Activated naive CD4-positive, alpha-beta T cell treated with anti-CD3 and anti-CD28 coated beads for 36 hours (primary cell): ENCODE results near the gene NANP. TPM values are rescaled to one million over a fixed set of nuclear protein-coding genes. Genes with fewer than 3 reads are reported as not detected.
"Not testable (repeated sequence)": the region's sequence is repeated elsewhere in the genome, so short reads cannot be mapped to it uniquely, and the experiment has no call there.

ENCODE experiments used
- CTCF ChIA-PET: fragments of 350-600 bp; sonication (Branson Sonifier 250); formaldehyde crosslinking; loops from one replicate; lab custom pipeline; 2021; ENCODE audit warnings: antibody characterized with exemption; lab: Charles Lee
- DNase-seq: peaks from one replicate; pipeline ENCODE4 v3.0.0-alpha.2; 2020
- H3K27ac Mint-ChIP-seq: one replicate; pipeline ENCODE4 v1.8.0; 2021; ENCODE audit warnings: mild to moderate bottlenecking, mixed read lengths
- H3K27me3 Mint-ChIP-seq: one replicate; pipeline ENCODE4 v1.8.0; 2021; ENCODE audit warnings: low read depth, mixed read lengths
- H3K36me3 Mint-ChIP-seq: one replicate; pipeline ENCODE4 v1.8.0; 2021; ENCODE audit warnings: low read depth, mixed read lengths
- H3K4me1 Mint-ChIP-seq: one replicate; pipeline ENCODE4 v1.8.0; 2021; ENCODE audit warnings: low read depth, mixed read lengths
- H3K4me3 Mint-ChIP-seq: one replicate; pipeline ENCODE4 v1.8.0; 2021; ENCODE audit warnings: mild to moderate bottlenecking, moderate library complexity, mixed read lengths
- H3K9me3 Mint-ChIP-seq: one replicate; pipeline ENCODE4 v1.8.0; 2021; ENCODE audit warnings: mixed read lengths
- intact Hi-C: fragments of 100-400 bp; cut with micrococcal nuclease; formaldehyde crosslinking; loops from one replicate; pipeline ENCODE4 v1.15.1; 2023
- total RNA-seq, 2 experiments: library from RNA; stranded (reverse); gene quantifications; one replicate each; pipeline ENCODE4 v1.2.3, GENCODE V29; 2021

NANP gene
- total RNA-seq, 2 experiments from 2014 or later, result 6.4 to 6.9 TPM

DNA sequence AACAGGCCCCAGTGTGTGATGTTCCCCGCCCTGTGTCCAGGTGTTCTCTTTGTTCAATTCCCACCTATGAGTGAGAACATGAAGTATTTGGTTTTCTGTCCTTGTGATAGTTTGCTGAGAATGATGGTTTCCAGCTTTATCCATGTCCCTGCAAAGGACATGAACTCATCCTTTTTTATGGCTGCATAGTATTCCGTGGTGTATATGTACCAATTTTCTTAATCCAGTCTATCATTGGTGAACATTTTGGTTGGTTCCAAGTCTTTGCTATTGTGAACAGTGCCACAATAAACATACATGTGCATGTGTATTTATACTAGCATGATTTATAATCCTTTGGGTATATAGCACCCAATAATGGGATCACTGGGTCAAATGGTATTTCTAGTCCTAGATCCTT is 6.8 kb upstream of the NANP start:
- Mint-ChIP-seq H3K36me3 (peaks cover 18% of the 10 kb centered on the region), H3K9me3 (peaks cover 12% of the 10 kb centered on the region)
- DNase-seq, H3K4me1 Mint-ChIP-seq, H3K4me3 Mint-ChIP-seq, H3K27ac Mint-ChIP-seq, intact Hi-C loops, H3K27me3 Mint-ChIP-seq, CTCF ChIA-PET: not testable (repeated sequence)

DNA sequence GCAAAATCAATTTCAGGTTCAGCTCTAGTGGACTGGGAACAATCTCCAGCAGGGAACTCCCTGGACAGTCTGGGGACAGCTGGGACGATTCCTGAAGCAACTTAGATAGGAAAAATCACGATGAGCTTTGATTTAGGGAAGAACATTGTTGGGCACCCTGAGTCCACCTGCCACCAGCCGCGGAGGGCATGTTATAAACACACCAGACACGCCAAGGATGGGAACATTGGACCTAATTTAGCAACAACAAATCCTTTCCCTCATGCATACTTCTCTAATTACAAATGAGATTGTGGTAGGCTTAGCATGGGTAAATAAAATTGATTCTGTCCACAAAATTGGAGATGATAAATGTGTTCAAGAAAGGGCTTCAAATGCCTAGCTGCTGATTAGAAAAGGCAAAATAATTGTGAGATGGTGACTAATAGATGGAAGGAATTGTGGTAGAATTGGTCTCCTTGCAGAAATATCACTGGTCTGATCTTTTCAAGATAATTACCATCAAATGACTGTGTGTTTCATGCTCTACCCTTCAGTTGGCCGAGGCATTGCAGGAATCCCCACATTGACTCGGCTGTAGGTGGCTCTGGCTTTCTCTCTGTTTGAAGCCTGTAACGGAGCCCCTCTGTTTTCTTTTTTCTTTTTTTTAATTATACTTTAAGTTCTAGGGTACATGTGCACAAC is 6.1 kb upstream of the NANP start:
- CTCF ChIA-PET, result no interaction called here
- H3K27me3 Mint-ChIP-seq, result no peaks in the 10 kb centered on the region
- H3K4me3 Mint-ChIP-seq, result no peak overlapping the region
- intact Hi-C loops, result loop anchor here (10.0 kb wide), 1 partner anchor 145 kb away; no protein-coding TSS in a partner anchor
- peaks cover 10% of the 10 kb centered on the region for H3K4me1 Mint-ChIP-seq
- H3K9me3 Mint-ChIP-seq, result peaks cover 12% of the 10 kb centered on the region
- H3K27ac Mint-ChIP-seq, result no peak overlapping the region
- DNase-seq, result no peak
- H3K36me3 Mint-ChIP-seq, result peaks cover 12% of the 10 kb centered on the region

DNA sequence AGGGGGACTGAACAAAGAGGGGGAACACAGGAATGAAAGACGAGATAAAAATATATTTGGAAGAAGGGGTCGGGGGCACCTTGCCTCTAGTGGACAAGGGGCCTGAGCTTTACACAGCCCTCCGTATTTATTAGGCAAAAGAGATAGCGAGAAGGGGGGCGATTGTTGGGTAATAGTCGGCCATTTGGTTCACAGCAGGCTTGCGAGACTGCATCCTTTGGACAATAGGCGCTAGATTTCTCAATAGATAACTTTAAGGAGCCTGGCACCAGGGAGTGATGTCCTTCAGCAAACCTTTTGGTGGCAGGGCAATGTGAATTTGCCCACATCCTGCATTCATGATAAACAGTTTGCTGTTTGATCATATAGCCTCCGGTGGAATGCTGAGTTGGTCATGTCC is 3.0 kb upstream of the NANP start:
- no peaks in the 10 kb centered on the region for H3K27me3 Mint-ChIP-seq
- no peak overlapping the region for H3K4me3 Mint-ChIP-seq
- peaks cover 16% of the 10 kb centered on the region for H3K4me1 Mint-ChIP-seq
- no peak overlapping the region for H3K27ac Mint-ChIP-seq
- H3K9me3 Mint-ChIP-seq, result peaks cover 12% of the 10 kb centered on the region
- no peak for DNase-seq
- CTCF ChIA-PET, result no interaction called here
- intact Hi-C loops, result loop anchor here (10.0 kb wide), 1 partner anchor 142 kb away; no protein-coding TSS in a partner anchor
- peaks cover 8% of the 10 kb centered on the region for H3K36me3 Mint-ChIP-seq

DNA sequence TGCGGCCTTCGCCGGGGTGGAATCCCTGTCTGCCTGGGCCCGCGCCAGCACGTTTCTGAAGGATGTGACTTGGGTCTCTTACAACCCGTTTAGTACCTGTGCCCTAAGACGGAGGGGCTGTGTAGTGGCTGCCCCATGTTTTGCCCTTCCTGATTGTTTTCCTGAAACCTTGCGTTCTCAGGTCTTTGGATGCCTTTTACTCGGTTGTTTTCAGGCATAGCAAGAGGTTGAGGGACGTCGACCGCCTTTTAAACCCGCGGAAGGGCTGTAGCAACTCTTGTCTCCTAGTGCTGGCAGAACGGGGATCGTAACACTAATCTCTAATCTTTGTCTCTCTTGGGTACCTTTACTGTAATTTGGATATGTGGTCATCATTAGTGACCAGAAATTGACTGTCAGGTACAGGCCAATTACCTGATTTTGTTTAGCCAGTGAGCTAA is 706 bp upstream of the NANP start:
- Mint-ChIP-seq H3K4me3 (peak overlapping the region; percentile 91), H3K9me3 (peaks cover 8% of the 10 kb centered on the region), H3K27ac (peak overlapping the region; percentile 95), H3K36me3 (peaks cover 10% of the 10 kb centered on the region), H3K27me3 (no peaks in the 10 kb centered on the region), H3K4me1 (peaks cover 18% of the 10 kb centered on the region)
- DNase-seq, result no peak
- intact Hi-C loops, result loop anchor here (1.0 to 10.0 kb wide), 9 partner anchors 39 to 632 kb away; partner anchors contain the start of genes APMAP, ENTPD6, GINS1 and NINL
- CTCF ChIA-PET, result interaction anchor here (0.6 kb wide), 1 partner anchor 17 kb away, joined by 3 read pairs; no protein-coding TSS in a partner anchor

DNA sequence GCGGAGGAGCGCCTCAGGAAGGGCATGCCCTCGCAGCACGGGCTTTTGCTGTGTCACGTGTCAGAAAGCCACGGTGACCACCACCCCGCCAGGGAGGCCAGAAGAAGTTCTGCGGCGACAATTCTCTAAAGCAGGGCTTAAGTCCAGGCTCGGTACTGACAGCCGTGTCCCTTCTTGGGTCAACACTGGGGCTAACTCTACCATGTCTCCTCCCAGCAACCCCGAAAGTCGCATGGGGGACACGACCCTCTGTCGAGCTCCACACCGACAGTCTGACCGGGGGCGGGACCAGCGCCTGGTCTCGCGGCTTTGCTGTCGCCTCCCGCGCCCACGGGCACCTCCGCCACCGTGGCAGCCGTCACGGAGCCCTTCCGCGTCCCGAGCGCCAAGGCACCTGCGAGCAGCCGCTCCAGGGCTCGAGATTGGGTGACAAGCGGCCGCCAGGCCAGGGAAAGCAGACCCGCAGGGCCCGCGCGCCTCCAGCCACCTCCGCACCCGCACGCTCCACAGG is 534 bp downstream of the NANP start:
- intact Hi-C loops, result loop anchor here (1.0 to 10.0 kb wide), 5 partner anchors 128 to 631 kb away; partner anchors contain the start of genes APMAP and ENTPD6
- Mint-ChIP-seq H3K9me3 (peaks cover 8% of the 10 kb centered on the region), H3K4me1 (peaks cover 18% of the 10 kb centered on the region), H3K27me3 (no peaks in the 10 kb centered on the region), H3K27ac (peak overlapping the region; percentile 95), H3K36me3 (peaks cover 10% of the 10 kb centered on the region), H3K4me3 (peak overlapping the region; percentile 91)
- DNase-seq, result peak; percentile 32
- CTCF ChIA-PET, result no interaction called here

DNA sequence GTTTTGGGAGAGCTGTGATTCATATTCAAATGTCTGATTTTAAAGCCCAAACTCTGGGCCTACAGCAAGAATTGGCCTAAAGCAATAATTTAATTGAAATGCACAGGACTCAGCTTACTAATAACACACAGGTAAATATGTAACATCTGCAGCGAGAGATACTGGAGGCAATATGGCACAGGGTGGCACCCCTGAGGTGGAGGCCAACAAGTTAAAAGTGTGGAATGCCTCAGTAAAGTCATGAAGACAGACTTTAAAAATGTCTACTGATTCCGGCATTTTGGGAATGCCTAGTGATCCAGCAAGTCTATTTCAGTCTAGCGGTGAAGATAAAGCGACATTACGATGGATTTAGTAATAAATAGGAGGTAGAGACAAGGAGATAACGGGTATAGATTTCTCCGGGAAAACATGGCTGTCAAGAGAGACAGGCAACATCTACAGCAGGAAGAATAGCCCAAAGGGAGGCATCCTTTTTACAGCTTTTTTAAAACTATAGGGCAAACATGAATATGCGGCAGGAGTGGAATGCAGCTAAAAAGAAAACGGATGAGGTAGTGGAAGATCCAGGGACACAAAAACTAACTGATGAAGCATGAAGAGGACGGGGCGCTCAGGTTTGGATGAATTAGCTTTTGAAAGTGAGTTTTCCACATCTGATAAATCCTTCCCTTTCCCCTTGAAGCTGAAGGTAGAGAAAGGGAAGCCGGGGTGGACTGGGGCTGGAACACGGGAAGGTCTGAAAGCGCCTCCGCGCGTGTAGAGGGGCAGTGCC is 1.2 kb downstream of the NANP start:
- peaks cover 18% of the 10 kb centered on the region for H3K4me1 Mint-ChIP-seq
- peaks cover 7% of the 10 kb centered on the region for H3K36me3 Mint-ChIP-seq
- H3K9me3 Mint-ChIP-seq, result peaks cover 3% of the 10 kb centered on the region
- no peak for DNase-seq
- H3K4me3 Mint-ChIP-seq, result peak overlapping the region; percentile 91
- peak overlapping the region; percentile 39 for H3K27ac Mint-ChIP-seq
- CTCF ChIA-PET, result no interaction called here
- intact Hi-C loops, result loop anchor here (1.0 to 10.0 kb wide), 5 partner anchors 129 to 630 kb away; partner anchors contain the start of genes APMAP and ENTPD6
- no peaks in the 10 kb centered on the region for H3K27me3 Mint-ChIP-seq

DNA sequence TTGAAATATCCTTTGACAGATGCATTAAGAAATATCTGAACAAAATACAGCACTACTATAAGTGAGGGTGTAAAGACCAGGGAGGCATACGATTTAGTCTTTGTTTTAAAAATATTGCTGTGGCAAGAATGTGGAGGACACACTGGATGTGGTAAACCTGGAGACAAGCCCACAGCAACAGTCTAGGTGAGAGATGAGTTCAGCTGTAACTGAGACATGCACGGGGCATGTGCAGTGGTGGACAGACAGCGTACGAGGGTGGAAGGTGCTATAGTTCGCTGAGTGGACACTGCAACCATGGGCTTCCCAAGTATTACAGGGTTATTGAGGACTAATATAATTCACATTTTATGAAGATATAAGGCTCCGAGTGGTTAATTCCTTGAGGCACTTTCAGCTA is 1.8 kb downstream of the NANP start:
- peaks cover 3% of the 10 kb centered on the region for H3K9me3 Mint-ChIP-seq
- intact Hi-C loops, result loop anchor here (2.0 to 10.0 kb wide), 4 partner anchors 137 to 630 kb away; partner anchors contain the start of genes APMAP and ENTPD6
- H3K27ac Mint-ChIP-seq, result no peak overlapping the region
- peaks cover 7% of the 10 kb centered on the region for H3K36me3 Mint-ChIP-seq
- DNase-seq, result no peak
- CTCF ChIA-PET, result no interaction called here
- H3K4me3 Mint-ChIP-seq, result peak overlapping the region; percentile 91
- peaks cover 18% of the 10 kb centered on the region for H3K4me1 Mint-ChIP-seq
- H3K27me3 Mint-ChIP-seq, result no peaks in the 10 kb centered on the region

DNA sequence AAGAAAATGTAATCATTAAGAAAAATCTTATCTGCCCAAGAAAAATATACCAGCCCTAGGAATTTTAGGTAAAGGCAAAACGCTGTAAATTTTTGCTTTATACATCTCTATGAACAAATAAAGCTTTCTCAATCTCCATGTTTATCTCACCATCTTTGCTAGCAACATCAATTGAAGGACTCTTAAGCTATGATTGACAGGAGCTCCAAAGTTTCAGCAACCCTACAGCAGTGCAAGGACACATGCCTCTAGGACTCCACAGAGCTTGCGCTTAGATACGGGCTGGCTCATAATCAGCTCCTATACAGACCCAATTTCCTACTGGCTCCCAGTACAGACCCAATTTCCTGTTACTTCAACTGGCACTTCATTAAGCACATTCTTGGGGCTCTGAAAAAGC is 4.3 kb downstream of the NANP start:
- intact Hi-C loops, result no loop called here
- Mint-ChIP-seq H3K4me3 (no peak overlapping the region), H3K4me1 (peaks cover 17% of the 10 kb centered on the region), H3K27me3 (no peaks in the 10 kb centered on the region), H3K36me3 (peaks cover 4% of the 10 kb centered on the region), H3K27ac (no peak overlapping the region), H3K9me3 (no peaks in the 10 kb centered on the region)
- CTCF ChIA-PET, result interaction anchor here (0.6 to 1.1 kb wide), 3 partner anchors 10 to 151 kb away, joined by 3 to 4 read pairs (median 3); no protein-coding TSS in a partner anchor
- DNase-seq, result no peak

DNA sequence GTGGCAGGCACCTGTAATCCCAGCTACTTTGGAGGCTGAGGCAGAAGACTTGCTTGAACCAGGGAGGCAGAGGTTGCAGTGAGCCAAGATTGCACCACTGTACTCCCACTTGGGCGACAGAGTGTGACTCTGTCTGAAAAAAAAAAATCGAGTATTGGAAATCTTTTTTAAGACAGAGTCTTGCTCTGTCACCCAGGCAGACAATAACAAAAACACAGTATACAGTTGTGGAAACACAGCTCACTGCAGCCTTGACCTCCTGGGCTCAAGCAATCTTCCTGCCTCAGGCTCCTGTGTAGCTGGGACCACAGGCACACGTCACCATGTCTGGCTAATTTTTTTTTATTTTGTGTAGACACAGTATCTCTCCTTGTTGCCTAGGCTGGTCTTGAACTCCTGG is 15.0 kb downstream of the NANP start:
- intact Hi-C loops, result no loop called here
- H3K9me3 Mint-ChIP-seq, result no peaks in the 10 kb centered on the region
- no peaks in the 10 kb centered on the region for H3K4me1 Mint-ChIP-seq
- no peak overlapping the region for H3K27ac Mint-ChIP-seq
- no peak for DNase-seq
- H3K36me3 Mint-ChIP-seq, result peaks cover 9% of the 10 kb centered on the region
- H3K27me3 Mint-ChIP-seq, result no peaks in the 10 kb centered on the region
- CTCF ChIA-PET, result no interaction called here
- H3K4me3 Mint-ChIP-seq, result no peak overlapping the region

DNA sequence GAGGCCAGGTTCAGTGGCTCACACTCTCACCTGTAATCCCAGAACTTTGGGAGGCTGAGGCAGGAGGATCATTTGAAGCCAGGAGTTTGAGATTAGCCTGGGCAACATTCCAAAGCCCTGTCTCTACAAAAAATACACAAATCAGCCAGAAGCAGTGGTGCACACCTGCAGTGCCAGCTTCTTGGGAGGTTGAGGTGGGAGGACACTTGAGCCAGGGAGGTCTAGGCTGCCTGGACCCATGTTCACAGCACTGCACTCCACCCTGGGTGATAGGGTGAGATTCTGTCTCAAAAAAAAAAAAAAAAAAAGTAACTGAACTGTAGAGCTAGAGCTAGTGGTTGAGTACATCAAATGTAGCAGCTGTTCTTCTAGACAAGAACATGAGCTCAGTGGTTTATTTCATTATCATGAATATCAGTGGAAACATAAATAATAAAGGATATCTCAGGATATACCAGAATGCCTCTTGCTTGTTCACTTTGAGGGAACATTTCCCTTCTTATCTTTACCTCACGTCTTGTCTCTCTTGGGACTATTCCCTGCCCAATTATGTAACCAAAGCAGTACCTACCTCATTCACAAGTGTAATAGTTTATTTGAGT is 17.6 kb downstream of the NANP start:
- no peaks in the 10 kb centered on the region for H3K9me3 Mint-ChIP-seq
- CTCF ChIA-PET, result no interaction called here

DNA sequence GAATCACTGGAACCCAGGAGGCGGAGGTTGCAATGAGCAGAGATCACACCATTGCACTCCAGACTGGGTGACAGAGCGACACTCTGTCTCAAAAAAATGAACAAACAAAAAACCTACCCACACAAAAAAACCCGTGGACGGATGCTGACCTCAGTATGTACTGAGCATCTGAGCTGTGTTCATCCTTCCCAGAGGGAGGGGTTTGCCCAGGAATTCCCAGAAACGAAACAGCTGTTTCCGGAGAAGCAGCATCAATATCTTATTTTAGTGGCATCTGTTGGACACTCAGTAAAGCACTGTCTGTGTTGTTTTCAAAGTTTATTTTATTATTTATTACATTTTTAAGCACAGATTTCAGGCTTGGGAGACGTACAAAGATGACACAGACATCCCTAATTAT is 18.7 kb downstream of the NANP start:
- Mint-ChIP-seq H3K27me3 (no peaks in the 10 kb centered on the region), H3K36me3 (peaks cover 2% of the 10 kb centered on the region), H3K4me1 (peaks cover 4% of the 10 kb centered on the region), H3K9me3 (no peaks in the 10 kb centered on the region), H3K27ac (no peak overlapping the region), H3K4me3 (no peak overlapping the region)
- CTCF ChIA-PET, result no interaction called here
- DNase-seq, result no peak
- intact Hi-C loops, result no loop called here

More for the DNA sequence above, 17.6 kb downstream of the NANP start:
- Mint-ChIP-seq H3K36me3 (peaks cover 2% of the 10 kb centered on the region), H3K27ac (no peak overlapping the region), H3K27me3 (no peaks in the 10 kb centered on the region), H3K4me3 (no peak overlapping the region), H3K4me1 (peaks cover 4% of the 10 kb centered on the region)
- intact Hi-C loops, result no loop called here
- no peak for DNase-seq

DNA sequence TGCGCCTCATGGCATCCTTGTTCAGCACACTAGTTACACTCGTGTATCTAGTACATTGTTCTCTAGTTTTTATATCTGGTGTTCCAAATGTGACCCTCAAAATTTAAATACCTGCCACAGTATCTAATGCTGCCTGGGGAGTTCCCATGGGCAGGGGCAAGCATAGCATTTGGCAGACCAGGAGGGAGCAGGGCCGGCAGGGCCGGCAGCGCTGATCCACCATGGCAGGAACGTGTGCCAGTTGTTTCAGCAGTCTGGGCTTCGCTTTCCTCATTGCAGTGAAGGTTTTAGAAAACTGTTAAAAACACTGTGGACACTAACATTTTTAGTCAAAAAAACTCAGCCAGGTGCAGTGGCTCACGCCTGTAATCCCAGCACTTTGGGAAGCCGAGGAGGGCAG is 19.2 kb downstream of the NANP start:
- Mint-ChIP-seq H3K27me3 (no peaks in the 10 kb centered on the region), H3K9me3 (no peaks in the 10 kb centered on the region), H3K4me3 (no peak overlapping the region), H3K27ac (no peak overlapping the region), H3K4me1 (peaks cover 4% of the 10 kb centered on the region), H3K36me3 (peaks cover under 1% of the 10 kb centered on the region)
- CTCF ChIA-PET, result no interaction called here
- no peak for DNase-seq
- intact Hi-C loops, result no loop called here
